Left renal cortex interstitium (tissue), 4 donors: ENCODE results near the gene ORM2. TPM values are rescaled to one million over a fixed set of nuclear protein-coding genes. Genes with fewer than 3 reads are reported as not detected.
"Not testable (repeated sequence)": the region's sequence is repeated elsewhere in the genome, so short reads cannot be mapped to it uniquely, and the experiment has no call there.

Source experiments
- DNase-seq, 4 donors: peaks; one replicate each; pipeline ENCODE4 v3.0.0-alpha.2; 2013; ENCODE audit warnings: low read depth in 4 of 4, low spot score in 2 of 4, missing footprints in 1 of 4
- polyA plus RNA-seq, 4 donors: library from polyadenylated mRNA; unstranded; fragments of 120-200 nt; gene quantifications; one replicate each; pipeline ENCODE4 v1.2.1, GENCODE V29; 2013; ENCODE audit not compliant: insufficient read length in 4 of 4

The ORM2 gene
- polyA plus RNA-seq: under 1 TPM in 2 of 4 donors, not detected in 2; 0.27 to 0.73 TPM

DNA sequence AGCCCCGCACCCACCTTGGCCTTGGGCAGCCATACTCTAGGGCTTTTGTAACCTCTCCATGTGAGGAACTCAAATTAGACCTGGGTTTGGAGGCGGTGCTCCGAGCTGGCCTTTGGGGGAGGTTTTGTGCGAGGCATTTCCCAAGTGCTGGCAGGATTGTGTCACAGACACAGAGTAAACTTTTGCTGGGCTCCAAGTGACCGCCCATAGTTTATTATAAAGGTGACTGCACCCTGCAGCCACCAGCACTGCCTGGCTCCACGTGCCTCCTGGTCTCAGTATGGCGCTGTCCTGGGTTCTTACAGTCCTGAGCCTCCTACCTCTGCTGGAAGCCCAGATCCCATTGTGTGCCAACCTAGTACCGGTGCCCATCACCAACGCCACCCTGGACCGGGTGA is at the start of gene ORM2:
Gene ORM2 (plus strand): TSS at position 245 of the 398 bp plus-strand sequence. CDS start 36 bp downstream, at position 281.
- DNase-seq: not testable (repeated sequence)

DNA sequence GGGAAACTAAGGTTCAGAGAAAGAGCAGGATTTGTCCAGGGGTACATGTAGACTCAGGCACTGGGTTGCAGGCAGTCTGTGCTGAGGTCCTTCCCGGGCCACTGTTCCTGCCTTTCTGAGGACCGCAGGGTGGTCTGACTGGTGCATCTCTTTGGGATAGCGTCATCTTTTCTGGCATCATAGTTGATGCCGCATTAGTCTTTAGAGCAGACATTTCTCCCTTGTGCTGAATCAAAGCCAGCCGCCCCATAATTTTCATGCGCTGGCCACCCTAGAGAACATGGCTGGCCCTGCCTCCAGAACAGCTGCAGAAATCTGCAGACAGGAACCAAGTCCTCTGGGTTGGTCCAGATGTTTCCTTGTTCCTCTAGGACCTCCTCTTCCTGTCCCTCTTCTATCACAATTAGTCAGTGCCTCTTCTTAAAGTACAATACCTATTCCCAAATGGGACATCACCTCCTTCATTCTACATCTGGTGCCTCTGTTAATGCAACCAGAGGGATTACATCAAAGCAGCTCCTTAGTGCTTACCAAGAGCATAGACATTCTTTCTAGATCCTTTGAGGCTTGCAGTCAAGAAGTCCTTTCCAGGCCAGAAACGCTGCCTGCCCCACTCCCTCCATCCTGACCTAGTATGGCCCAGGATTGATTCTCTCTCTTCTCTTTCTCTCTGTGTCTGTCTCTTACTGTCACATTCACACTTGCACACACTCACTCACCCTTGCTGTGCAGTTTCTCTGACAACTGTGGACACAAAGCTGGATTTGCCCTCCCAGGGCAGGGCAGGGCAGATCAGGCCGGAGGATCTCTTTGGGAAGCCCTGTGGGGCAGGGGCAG is 48.8 kb upstream of the ORM2 start:
- no peak for DNase-seq

DNA sequence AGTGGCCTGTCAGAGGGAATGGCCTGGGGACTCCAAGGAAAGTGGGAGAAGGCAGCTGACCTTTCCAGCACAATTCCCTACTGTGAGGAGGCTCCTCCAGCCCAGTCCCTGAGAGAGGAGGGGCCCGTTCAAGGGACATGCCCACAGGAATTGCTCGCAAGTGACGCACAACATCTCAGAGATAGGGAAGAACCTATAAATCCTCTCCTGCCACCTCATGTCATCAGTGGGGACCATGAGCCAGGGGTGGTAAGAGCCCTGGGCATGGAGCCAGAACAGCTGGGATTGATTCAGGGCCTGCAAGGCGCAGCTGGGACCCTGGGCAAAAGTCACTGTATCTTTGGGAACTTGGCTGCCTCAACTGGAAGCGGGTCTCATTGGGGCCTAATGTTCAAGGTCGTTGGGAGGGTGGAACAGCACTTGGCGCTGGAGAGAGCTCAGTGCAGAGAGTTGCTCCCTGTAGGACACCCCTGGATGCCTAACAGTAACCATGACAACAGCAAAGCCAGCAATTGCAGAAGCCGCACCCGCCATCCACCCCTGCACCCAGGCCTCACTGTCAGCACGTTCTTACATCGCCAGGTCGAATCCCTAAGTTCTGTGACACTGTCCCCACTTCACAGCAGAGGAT is 48.1 kb upstream of the ORM2 start:
- no peak for DNase-seq

DNA sequence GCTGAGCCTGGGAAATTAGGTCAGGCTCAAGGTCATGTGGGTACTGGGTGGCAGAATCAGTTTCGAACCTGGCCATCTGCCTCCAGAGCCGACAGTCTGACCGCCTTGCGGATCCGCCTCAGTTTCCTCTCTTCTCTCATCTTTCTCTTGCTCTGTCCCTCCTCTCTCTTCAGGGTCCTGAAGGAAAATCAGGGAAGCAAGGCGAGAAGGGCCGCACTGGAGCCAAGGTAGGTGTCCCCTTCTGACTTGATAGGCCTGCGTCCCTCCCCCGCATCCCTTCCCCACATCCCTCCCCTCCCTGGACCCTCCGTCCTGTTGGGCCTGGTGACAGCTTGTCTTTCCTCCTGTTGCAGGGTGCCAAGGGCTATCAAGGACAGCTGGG is 47.6 kb upstream of the ORM2 start:
- DNase-seq: no peak

DNA sequence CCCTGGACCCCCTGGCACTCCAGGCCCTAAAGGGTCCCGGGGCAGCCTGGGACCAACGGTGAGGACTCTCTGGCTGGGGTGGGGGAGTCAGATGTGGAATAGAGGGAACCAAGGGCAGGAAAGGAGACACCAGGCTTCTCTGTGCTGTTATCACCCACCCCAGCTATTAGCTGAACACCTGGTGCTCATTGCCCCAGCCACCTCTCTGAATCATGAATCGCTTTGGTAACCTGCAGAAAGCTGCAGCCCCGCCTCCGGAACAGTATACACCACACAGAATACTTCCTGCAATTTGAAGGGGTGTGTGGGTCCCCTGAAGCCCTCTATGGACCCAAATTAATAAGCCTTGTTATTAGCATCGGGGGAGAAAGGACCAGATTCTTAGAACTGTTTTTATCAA is 47.2 kb upstream of the ORM2 start:
- no peak for DNase-seq

DNA sequence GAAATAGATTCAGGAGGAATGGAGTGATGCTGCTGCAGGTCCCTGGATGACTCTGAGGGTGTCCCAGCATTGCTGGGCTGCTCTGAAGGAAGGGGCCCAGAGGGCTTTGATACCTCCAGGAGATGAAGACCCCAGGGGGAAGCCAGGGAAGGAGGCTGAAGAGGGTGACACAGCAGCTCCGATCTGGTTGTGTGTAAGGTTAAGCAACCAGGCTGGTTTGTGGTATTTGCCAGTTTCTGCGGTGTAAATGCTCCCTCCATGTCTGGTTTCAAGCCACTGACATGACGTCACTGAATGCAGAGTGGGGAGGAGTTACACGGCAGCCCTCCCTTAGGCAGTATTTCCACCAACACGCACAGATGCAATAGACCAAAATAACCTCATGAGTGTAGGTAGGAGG is 46.7 kb upstream of the ORM2 start:
- no peak for DNase-seq

DNA sequence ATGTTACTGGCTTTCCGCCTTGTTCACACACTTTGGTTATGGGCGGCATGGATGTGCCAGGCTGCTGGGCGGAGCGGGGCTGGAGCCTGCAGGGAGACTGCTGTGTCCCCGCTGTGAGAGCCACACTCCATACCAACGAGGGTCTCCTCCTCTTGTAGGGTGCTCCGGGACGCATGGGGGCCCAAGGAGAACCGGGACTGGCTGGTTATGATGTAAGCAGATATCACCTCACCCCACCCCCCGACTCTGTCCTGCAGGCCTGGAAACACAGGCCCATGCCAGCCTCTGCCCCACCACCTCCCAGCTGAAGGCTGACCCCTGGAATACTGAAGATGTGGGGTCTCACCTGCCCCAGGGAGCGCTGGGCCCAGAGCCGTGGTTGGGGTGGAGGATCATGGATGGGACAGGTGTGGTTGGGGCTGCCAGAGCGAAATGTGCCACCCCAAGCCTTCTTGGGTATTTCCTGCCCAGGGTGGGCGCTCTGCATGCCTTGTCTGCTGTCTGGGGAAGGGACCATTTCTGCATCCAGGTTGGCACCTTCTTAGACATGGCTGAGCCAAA is 46.0 kb upstream of the ORM2 start:
- no peak for DNase-seq

DNA sequence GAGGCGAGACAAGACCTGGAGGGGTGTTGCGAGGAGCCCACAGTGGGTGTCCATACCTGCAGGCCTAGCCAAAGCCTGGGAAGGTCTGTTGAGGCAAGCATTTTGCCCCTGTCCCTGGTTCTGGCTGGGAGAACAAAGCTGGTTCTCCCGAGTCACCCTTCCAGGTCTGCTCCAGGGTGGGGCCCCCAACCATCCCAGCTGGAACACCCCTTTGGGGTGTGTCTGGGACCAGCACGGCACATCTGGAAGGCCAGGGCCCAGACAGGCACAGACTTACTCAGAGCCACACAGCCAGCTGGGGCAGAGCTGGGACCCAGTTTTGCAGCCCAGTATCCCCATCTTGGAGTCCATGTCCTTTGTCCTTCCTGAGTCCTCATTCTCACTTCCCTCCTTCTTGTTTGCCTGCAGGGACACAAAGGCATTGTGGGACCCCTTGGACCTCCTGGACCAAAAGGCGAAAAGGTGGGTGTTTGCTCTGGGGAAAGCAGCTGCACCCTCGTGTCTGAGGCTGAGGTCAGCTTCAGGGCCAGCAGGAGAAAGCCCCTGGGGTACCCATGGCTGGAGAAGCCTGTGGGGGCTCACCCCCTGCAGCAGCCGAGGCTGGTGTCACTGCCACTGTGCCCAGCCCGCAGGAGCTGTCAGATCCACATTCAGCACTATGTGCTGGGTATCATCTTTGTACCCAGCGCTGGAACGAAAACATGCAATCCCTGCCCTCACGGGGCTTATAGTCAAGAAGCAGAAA is 45.2 kb upstream of the ORM2 start:
- DNase-seq: no peak

DNA sequence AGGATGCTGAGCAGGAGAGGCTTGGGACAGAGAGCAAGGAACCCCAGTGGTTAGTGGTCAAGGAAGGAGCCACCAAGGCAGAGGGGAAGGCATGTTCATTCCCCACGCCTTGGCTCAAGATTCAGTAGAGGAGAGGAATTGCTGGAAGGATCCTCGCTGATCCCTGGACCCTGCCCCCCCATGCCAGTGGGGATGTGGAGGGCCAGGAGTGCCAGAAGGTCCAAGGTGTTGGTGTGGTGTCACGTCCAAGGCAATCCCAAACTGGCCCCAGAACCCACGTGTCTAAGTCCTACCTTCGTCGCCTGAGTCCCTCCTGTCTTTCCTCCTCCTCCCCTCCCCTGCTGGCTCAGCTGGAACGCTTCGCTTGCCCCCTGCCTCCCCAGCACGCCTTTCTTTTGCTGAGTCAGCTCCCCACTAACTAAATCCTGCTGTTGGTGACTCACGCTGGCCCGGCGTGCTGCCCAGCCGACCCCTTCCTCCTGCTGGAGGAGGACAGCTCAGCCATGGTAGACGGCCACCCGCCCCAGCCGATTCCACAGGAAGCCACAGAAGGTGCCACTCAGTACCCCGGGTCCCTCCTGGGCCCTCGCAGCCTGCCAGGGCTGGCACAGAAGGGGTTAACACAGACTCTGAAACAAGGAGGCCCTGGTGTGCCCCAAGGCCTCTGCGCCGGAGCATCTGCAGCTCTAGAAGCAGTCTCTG is 44.4 kb upstream of the ORM2 start:
- DNase-seq: no peak

DNA sequence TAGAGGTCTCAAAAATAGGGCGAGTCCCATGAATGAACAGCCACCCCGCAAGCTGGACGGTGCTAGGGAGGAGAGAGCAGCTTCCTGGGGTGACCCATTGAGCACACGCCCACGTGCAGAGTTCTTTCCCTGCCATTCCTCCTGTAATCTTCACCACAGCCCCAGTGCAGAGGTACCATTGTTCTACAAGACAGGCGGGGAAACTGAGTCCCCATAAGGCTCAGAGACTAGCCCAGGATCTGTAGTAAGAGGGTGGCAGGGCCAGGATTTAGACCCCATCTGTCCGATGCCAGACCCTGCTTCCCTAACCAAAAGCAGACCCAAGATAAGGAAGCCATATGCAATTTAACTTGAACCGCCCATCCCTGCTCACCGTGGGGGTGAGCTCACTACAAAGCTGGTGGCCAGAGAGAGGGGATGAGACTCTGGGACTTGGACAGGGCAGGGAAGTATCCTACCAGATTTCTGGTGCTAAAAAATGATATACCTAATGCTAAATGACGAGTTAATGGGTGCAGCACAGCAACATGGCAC is 43.5 kb upstream of the ORM2 start:
- DNase-seq: no peak

DNA sequence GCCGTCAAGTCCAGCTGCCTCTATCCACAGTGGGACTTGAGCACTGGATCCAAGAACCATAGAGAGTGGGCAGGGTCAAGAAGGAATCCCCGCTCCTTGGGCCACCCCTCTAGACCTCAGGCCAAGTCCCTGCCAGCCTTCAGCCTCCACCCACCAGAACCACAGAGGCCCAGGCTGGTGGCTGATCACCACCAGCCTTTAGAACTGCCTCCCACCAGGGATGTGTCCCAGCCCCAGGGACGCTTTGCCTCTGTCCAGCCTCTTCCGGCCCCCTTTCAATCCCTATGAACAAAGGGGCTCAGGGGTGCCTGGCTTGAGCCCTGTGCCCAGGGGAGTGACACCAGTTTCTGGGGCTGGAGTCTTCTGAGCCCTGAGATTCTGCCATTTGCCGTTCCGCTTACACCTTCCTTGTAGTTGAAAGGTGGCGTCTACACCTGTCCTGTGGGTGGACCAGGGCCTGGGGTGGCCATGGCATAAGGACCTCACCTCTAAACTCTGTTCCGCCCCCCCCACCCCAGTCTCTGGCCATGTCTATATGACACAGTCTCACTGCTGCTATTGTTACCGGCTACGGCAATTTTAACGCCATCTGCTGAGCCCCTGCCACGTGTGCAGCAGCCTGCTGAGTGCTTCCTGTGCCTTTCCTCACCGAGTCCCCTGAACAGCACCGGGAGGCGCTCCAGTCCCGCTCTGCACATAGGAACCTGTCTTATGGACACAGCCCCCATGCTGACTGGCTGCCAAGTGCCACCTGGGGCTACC is 42.5 kb upstream of the ORM2 start:
- no peak for DNase-seq

DNA sequence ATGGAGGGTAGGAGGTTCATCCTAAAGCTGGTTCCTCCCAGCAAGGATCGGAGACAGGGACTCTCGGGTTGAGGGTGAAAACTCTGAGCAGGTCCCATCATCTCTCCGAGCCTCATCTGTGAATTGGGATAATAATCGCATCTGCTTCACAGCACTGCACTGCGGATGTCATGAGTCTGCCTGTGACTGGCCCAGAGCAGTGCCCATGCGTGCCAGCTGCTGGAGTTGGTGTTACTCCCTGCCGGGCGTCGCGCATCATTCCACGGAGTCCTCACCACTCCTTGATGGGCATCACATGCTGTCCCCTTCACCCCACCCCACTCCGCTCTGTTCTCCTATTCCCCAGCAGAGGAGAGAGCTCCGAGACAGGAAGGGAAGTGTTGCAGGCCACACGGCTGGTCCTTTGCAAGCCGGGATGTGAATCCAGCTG is 41.9 kb upstream of the ORM2 start:
- no peak for DNase-seq

DNA sequence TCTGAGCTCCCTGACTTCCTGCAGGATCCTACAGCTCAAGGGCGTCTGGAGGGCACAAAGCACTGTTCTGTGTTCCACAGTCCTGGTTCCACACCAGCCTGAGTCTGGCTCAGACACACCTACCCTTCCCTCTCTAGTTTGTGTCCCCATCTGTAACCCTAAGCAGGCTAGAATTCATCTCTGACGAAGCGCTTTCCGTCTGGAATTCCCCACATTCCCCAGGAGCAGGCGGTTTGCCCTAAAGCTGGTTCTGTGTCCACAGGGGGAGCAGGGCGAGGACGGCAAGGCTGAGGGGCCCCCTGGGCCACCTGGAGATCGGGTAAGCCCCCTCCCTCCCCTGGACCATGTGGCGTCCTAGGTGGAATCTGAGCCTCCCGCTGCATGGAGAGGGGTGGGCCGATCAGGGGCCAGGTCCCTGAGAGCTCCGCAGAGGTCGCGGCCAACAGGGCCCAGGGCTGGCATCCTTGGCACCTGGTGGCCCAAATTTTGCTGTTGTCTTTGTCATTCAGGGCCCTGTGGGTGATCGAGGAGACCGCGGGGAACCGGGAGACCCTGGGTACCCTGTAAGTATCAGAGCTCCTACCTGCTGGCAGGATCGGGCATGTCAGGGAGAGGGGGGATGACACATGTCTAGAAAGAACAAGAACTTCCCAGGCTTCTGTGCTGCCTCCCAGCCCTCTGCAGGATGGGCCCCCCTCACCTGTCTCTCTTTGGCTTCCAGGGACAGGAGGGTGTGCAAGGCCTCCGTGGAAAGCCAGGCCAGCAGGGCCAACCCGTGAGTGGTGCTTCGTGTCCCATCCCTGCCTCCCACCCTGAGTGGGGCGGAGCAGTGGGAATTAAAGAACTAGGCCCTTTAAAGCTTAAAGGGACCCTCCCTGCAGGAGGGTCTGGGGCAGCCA is 41.2 kb upstream of the ORM2 start:
- DNase-seq: no peak

DNA sequence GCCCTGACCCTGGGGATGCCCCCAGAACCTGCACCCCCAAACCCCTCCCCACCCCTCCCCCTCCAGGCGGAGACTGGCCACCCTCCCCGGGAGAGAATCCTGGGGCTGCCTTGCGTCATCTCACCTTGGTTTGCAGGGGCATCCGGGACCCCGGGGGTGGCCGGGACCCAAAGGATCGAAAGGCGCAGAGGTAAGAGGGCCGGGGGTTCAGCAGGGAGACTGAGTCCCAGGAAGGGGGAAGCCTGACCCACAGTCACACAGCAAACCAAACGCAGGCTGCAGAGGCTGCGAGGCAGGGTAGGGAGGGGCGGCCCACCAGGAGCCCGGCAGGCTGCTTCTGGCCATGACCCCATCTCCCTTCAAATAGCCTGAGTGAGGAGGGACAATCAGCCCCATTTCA is 40.6 kb upstream of the ORM2 start:
- DNase-seq: no peak

DNA sequence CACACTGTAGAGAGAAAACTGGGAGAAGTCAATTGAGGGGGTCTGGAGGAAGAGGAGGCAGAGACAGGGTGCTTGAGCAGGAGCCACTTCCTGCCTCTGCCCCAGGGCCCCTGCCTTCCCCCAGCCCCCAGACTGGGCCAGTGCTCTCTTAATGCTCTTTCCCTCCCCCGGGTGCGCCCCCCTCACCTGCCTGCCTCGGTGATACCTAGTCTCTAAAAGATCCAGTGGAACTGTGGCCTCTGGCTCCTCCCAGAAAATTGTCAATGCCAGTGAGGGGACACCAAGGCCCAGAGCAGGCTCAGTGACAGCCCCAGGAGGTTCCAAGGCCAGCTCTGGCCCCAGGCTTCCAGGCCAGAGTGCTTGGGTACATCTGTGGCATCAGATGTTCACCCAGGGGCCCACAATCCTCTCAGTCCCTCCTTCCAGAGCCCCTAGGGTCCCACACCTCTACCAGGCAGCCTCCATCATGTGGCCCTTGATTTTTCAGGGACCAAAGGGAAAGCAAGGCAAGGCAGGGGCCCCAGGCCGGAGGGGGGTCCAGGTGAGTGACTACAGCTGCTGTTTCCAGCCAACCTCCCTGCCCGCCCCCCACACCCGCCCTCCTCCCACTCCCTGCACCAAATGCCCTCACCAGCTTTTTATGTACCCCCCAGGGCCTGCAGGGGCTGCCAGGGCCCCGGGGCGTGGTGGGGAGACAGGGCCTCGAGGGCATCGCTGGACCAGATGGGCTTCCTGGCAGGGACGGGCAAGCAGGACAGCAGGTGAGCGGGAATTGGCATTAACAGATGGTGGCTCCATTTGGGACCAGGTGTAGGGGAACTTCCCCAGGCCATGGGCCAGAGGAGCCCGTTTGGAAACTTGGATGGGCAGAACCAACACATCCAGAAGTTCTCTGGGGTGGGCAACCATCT is 39.8 kb upstream of the ORM2 start:
- DNase-seq: no peak

DNA sequence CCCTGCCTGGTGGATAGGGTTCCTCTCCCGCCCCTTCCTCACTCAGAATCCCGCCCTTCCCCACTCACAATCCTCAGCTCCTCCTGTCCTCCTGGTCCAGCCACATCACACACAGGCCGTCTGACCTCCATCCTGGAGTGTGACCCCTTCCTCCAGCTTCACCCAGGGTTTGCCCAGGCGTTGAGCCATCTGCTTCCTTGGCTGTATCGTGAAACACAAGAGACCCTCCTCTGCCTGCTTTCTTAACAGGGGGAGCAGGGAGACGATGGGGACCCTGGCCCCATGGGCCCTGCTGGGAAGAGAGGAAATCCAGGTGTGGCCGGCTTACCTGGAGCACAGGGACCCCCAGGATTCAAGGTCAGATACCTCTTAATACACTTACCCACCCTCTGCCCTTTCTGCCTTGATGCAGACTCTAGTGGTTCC is 39.1 kb upstream of the ORM2 start:
- no peak for DNase-seq

DNA sequence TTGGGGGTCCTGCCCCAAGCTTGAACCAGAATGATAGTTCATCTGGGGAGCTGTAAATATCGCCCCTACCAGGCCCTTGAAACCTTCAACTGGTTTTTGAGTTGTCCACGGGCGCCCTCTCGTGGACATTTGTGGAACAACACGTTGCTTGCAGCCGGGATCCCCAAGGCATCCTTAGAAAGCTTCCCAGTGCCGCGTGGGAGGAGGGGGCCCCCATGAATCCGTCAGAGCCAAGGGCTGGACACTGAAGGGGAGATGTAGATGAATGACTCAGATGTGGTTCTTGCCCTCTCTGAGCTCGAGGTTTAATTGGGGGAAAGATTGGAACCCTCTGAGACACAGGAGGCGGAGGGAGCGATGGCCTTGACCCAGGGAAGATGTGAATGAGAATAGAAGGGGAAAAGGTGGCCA is 38.6 kb upstream of the ORM2 start:
- no peak for DNase-seq
